Measurements from ENCODE around the gene GPR42. TPM values are rescaled to one million over a fixed set of nuclear protein-coding genes. Genes with fewer than 3 reads are reported as not detected.
"Not testable (repeated sequence)": the region's sequence is repeated elsewhere in the genome, so short reads cannot be mapped to it uniquely, and the experiment has no call there.

Gene GPR42
- total RNA-seq, 1 donor from 2014 or later, result not detected

DNA sequence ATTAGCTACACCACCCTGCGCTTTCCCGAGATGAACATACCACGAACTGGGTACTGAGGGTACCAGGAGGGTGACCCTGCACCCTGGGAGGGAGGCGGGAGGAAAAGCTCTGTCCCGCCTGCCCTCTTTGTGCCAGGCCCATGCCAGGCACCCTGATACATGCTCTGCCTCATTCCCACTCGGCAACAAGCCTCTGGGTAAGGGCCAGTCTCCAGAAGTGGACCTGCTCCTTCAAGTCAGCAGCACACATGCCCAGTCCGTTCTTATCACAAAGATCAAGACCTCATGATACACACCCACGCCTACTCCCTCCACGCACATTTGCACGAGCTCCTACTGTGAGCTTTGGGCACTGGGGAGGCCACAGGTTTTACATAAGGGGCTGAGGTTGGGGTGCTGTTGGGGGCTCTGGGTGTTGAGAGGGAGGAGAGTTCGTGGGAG, 25.2 kb upstream of the GPR42 start:
- intact Hi-C loops (cut with DNase I), result no loop called here
- peak; percentile 47 for DNase-seq (ENCODE audit: low spot score)

DNA sequence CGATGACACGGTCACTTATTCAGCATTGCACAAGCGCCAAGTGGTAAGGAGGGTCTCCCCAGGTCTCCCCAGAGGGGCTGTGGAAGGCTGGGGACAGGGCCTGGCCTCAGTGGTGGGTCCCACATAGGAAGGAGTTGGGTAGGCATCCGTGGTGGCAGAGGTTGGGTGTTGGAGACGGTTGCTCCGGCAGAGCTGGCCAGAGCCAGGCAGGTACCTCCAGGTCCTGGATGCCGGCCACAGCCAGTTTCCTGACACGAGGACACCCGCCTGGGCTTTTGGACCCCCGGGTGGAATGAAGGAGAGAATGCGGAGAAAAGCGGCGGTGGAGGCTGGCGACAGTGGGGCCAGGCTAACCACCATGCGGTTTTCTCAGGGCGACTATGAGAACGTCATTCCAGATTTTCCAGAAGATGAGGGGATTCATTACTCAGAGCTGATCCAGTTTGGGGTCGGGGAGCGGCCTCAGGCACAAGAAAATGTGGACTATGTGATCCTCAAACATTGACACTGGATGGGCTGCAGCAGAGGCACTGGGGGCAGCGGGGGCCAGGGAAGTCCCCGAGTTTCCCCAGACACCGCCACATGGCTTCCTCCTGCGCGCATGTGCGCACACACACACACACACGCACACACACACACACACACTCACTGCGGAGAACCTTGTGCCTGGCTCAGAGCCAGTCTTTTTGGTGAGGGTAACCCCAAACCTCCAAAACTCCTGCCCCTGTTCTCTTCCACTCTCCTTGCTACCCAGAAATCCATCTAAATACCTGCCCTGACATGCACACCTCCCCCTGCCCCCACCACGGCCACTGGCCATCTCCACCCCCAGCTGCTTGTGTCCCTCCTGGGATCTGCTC, 24.4 kb upstream of the GPR42 start:
- DNase-seq (ENCODE audit: low spot score), result peak; percentile 77
- intact Hi-C loops (cut with DNase I), result no loop called here

DNA sequence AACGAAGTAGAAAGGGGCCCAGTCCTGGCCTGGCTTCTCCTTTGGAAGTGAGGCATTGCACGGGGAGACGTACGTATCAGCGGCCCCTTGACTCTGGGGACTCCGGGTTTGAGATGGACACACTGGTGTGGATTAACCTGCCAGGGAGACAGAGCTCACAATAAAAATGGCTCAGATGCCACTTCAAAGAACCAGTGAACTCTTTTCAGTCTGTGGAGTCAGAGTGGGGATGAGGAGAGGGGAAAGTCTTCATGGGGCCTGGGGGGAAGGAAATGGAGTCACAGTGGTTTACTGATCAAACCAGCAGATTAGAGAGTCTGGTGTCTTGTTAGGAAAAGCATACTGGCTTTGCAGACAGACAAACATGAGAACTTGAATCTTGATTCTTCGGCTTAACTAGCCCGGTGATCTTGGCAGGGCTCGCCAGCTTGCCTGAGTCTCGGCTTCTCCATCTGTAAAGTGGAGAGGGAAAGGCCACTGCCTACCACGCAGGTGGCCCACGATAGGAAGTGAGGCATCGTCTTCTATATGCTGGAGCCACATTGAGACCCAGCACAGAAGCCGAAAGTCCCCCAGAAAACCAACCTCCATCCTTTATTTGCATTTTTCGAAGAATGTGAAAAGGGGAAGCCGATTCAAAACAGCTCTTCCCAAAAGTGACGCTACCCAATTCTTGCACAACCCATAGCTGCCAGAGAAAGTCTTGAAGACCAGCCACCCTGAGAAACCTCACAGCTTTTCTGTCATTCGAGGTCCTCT, 23.5 kb upstream of the GPR42 start, which contains the start of gene FFAR1:
Gene FFAR1, plus strand, starts transcription at position 732 of the 759 bp plus-strand sequence. CDS start 3,650 bp downstream, outside the sequence.
- intact Hi-C loops (cut with DNase I), result no loop called here
- DNase-seq (ENCODE audit: low spot score), result peak; percentile 76

DNA sequence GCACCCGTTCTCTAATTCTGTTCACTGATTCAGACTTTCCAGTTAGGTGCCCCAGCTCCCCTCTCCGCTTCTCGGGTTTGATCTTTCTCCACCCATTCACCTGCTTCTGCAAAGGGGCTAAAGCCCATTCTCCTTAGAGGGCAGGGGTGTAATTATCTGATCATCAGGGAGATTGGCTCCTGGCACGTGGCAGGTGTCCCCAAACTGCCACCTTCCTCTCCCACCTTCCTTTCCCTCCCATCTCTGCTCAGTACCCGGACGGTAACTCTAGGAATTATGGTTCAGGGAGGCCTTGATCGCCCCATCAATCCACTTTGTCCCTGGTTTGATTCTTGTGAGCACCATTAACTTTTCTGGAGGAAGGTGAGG, 23.0 kb upstream of the GPR42 start:
- DNase-seq (ENCODE audit: low spot score), result no peak
- intact Hi-C loops (cut with DNase I), result no loop called here

DNA sequence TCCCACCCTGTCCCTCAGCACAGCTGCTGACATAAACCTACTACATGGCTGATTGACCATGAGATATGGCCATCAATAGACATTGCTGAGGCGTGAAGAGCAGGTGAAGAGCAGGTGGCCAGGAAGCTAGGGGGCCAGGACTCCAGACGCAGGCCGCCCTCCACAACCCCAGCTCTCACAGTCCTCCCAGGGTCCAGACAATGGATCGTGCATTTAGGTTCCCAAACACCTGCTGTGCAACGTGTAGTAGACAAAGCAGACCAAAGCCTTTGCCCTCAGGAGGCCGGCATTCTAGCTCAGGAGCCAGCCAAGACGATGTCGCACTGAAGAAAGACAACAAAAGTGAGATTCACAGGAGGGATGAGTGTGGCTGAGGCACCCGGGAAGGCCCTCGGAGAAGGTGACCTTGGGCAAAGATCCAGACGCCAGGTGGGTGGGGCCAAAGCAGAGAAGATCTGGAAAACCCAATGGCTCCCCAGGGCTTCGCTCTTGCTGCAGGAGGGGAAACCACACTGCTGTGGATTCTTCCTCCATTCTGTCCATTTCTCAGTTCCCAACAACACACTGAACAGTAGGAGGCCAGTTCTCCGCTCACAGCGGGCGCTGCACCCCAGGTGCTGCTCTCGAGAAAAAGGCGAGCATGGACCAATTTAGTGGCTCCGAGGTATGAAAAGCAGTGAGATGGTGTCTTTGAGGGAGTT, 21.8 kb upstream of the GPR42 start:
- intact Hi-C loops (cut with DNase I), result no loop called here
- DNase-seq (ENCODE audit: low spot score), result peak; percentile 55

DNA sequence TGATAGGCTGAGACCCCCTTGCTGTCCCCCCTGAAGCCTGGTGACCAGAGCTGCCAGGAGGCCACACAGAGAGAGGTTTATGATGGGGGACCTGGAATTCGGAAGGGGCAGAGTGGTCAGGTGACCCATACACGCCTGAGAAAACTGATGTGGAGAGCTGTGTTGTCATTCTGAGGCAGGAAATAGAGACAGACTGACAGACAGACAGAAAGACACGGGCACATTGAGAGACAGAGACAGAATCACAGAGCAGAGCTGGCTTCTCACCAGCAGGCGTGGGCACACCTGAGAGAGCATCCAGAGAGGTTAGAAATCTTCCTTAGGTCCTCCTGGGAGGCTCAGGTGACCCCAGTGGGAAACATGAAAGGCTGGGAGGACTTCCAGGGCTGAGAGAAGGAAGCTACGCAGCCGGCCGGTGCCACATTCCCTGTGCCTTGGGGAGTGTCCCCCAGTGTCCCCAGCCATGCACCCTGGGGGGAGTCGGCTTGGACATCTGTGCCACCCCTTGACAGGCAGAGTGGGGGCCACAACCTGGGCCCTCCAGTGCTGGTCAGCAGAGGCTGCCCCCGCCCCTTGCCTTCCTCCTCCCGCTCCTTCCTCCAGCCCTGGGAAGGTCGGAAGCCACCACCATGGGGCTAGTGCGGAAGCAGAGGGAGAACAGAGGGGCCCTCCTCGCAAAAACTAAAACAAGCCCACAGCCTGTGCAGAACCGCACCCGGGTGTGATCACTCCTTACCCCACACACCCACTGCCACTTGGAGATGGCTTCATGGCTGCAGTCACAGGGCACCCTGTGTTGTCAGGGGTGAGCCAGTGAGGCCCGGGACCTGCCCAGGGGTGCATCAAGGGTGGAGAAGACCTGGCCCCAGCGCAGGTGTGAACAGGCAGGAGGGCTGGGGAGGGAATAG, 21.0 kb upstream of the GPR42 start:
- DNase-seq (ENCODE audit: low spot score), result peak; percentile 69
- intact Hi-C loops (cut with DNase I), result no loop called here

DNA sequence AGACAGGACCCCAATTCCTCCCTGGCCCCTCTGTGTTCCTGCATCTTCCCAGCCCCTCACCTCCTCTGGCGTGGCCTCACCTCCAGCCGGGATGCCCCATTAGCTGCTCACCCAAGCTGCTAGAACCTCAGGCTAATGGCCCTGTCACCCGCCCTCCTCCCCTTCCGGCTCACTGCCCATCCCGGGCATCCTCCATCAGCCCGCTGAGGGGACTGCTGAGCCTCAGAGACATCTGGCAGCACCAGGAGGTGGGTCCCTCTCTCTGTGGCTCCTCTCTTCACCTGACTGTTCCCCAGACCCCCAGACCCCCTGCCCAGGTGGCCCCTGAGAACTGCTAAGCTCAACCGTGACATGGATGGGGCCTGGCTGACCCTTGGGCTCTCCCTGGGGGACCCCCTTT, 20.3 kb upstream of the GPR42 start:
- intact Hi-C loops (cut with DNase I), result no loop called here
- DNase-seq (ENCODE audit: low spot score), result no peak

DNA sequence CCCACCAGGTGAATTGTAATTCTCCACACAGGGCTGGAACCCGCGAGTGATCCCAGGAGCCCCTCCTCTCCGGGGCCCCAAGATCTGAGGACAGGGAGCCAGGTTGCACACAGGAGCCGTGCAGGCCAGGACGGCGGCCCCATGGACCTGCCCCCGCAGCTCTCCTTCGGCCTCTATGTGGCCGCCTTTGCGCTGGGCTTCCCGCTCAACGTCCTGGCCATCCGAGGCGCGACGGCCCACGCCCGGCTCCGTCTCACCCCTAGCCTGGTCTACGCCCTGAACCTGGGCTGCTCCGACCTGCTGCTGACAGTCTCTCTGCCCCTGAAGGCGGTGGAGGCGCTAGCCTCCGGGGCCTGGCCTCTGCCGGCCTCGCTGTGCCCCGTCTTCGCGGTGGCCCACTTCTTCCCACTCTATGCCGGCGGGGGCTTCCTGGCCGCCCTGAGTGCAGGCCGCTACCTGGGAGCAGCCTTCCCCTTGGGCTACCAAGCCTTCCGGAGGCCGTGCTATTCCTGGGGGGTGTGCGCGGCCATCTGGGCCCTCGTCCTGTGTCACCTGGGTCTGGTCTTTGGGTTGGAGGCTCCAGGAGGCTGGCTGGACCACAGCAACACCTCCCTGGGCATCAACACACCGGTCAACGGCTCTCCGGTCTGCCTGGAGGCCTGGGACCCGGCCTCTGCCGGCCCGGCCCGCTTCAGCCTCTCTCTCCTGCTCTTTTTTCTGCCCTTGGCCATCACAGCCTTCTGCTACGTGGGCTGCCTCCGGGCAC, 19.3 kb upstream of the GPR42 start:
- DNase-seq (ENCODE audit: low spot score), result peak; percentile 68

DNA sequence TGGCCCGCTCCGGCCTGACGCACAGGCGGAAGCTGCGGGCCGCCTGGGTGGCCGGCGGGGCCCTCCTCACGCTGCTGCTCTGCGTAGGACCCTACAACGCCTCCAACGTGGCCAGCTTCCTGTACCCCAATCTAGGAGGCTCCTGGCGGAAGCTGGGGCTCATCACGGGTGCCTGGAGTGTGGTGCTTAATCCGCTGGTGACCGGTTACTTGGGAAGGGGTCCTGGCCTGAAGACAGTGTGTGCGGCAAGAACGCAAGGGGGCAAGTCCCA, 18.8 kb upstream of the GPR42 start:
- intact Hi-C loops (cut with DNase I), result loop anchor here (1.0 kb wide), 2 partner anchors 116 to 143 kb away; no protein-coding TSS in a partner anchor
- peak; percentile 72 for DNase-seq (ENCODE audit: low spot score)

More for the DNA sequence above, 19.3 kb upstream of the GPR42 start:
- intact Hi-C loops (cut with DNase I), result loop anchor here (1.0 kb wide), 2 partner anchors 117 to 144 kb away; no protein-coding TSS in a partner anchor

DNA sequence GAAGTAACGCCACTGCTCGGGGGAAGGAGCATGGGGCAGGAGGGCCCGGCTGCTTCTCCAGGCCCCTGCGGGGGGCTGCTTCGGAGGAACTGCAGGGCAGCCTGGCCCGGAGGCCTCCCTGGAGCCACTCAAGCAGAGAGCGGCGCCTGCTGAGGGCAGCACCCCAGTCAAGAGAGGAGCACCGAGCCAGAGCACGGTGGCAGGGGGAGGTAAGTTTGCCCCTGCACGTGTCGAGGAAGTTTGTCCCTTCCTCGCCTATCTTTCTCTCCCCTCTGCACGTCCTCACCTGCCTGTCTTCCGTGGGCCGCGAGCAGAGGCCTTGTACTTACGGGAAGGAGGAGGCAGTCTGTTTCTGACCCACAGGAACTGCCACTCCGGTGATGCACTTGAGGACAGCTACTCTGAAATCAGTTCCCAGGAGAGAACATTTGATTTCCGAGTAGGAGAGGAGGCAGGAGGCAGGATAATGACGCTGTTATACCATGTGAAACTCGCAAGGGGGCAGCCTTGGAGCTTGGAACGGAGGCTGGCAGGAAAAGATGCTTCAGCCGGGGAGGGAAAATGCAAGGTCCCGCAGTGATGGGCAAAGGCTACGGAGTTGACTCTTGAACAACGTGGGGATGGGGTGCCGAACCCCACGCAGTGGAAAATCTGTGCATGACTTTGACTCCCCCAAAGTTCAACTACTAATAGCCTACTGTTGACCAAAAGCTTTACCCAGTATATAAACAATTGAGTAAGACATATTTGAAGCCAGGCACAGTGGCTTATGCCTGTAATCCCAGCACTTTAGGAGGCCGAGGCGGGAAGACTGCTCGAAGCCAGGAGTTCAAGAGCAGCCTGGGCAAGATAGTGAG, 18.2 kb upstream of the GPR42 start:
- intact Hi-C loops (cut with DNase I), result loop anchor here (1.0 kb wide), 2 partner anchors 116 to 143 kb away; no protein-coding TSS in a partner anchor
- DNase-seq (ENCODE audit: low spot score), result peak; percentile 89

DNA sequence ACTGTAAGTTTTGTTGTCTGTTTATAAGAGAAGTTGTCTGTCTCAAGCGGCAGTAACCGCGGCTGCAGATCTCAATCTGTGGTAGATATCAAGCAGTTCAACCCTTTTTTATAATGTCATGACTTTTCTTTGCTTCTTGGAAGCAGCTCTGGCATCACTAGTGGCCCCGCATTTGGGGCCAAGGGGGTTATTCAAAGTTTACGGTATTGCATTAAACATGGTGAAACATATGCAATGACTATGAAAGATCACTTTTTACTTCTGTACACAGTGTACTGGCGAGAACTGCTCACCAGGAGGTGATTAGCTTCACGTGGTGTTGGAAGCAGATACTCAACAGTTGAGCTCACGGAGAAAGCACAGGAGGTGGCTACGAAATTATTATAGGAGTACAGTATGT, 17.2 kb upstream of the GPR42 start:
- intact Hi-C loops (cut with DNase I), result no loop called here
- DNase-seq (ENCODE audit: low spot score), result peak; percentile 57

DNA sequence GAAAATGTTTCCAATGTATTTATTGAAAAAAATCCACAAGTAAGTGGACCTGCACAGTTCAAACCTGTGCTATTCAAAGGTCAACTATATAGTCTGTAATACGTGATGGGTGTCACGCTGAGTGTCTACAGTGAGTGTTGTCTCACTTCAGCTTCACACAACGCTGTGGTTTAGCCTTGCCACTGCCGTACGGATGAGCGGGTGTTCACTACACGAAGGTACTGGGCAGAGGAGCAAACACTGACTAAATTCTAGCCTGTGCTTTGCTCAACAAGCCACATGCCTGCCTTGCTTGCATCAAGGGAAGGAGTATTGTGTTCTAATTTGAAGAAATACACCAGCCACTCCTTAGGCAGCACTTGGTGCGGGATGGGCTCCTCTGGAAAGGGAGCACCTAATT, 16.0 kb upstream of the GPR42 start:
- peak; percentile 27 for DNase-seq (ENCODE audit: low spot score)
- intact Hi-C loops (cut with DNase I), result loop anchor here (5.0 kb wide), 1 partner anchor 102 kb away; no protein-coding TSS in a partner anchor

DNA sequence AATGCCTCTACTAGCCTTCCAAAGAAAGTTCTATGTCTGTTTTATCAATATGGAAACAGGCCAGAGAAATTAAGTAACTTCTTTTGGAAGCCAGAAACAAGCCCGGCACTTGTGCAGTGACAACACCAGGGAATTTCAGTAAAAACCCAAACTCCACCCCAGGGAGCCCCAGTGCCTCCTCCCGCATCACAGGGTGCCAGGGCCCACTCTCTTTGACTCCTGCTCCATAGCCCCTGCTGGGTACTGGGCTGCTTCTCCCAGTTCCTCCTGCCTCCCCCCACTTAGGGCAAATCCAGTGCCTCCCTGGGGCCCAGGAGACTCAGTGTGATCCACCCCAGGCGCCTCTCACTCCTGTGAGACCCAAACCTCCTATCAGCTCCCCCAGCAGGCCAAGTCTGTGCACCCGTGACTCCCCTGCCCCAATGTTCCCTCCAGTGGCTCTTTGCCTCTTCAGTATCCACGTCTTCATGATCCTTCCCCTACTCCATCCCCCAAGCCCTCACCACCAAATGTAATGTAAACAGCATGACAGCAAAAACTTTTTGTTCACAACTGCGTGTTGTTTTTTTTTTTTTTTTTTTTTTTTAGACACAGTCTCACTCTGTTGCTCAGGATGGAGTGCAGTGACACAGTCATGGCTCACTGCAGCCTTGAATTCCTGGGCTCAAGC, 14.9 kb upstream of the GPR42 start:
- intact Hi-C loops (cut with DNase I), result loop anchor here (5.0 kb wide), 1 partner anchor 101 kb away; no protein-coding TSS in a partner anchor

DNA sequence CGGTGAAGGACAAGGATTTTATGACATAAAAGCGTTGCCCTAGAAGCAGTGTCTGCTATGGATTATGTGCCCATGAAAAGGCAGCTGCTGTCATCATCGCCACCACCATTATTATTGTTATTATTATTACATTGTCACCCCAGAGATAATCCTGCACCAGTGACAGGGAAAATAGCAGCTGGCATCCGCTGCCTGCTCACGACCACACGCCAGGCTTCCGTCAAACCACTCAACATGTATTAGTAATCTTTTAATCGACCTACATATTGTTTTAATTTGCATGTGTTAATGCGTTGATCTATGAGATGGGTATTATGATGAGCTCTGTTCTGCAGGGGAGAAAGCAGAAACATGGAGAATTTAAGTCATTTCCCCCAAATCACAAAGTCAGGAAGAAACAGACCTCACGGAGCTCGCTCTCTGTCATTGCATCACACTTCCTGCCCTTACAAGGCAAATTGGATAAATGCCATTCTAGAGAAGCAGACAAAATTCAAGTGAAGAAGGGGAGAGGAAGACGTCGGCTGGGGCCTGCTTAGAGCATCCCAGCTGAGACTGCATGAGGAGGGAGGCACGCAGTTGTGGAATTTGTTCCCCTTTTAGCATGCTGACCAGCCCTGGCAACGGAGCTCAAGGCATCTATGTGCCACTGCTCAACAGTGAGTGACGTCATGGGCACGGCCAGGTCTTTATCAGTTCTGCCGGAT, 12.8 kb upstream of the GPR42 start, which contains the start of gene FFAR3:
Gene FFAR3, plus strand, starts transcription at position 594 of the 707 bp plus-strand sequence. CDS start 431 bp downstream, outside the sequence.
- DNase-seq (ENCODE audit: low spot score), result peak; percentile 76
- intact Hi-C loops (cut with DNase I), result loop anchor here (5.0 kb wide), 1 partner anchor 99 kb away; no protein-coding TSS in a partner anchor

More for the DNA sequence above, 14.9 kb upstream of the GPR42 start:
- peak; percentile 19 for DNase-seq (ENCODE audit: low spot score)

DNA sequence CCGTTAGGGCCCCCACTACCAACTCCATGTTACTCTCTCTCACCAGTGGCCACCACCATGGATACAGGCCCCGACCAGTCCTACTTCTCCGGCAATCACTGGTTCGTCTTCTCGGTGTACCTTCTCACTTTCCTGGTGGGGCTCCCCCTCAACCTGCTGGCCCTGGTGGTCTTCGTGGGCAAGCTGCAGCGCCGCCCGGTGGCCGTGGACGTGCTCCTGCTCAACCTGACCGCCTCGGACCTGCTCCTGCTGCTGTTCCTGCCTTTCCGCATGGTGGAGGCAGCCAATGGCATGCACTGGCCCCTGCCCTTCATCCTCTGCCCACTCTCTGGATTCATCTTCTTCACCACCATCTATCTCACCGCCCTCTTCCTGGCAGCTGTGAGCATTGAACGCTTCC, 12.0 kb upstream of the GPR42 start:
- DNase-seq (ENCODE audit: low spot score), result peak; percentile 35
- intact Hi-C loops (cut with DNase I), result loop anchor here (5.0 kb wide), 1 partner anchor 98 kb away; no protein-coding TSS in a partner anchor

DNA sequence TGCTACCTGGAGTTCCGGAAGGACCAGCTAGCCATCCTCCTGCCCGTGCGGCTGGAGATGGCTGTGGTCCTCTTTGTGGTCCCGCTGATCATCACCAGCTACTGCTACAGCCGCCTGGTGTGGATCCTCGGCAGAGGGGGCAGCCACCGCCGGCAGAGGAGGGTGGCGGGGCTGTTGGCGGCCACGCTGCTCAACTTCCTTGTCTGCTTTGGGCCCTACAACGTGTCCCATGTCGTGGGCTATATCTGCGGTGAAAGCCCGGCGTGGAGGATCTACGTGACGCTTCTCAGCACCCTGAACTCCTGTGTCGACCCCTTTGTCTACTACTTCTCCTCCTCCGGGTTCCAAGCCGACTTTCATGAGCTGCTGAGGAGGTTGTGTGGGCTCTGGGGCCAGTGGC, 11.5 kb upstream of the GPR42 start:
- not testable (repeated sequence) for DNase-seq (ENCODE audit: low spot score)
- intact Hi-C loops (cut with DNase I), result loop anchor here (5.0 kb wide), 1 partner anchor 98 kb away; no protein-coding TSS in a partner anchor
